Measurements from ENCODE around the gene MCTP1. TPM values are rescaled to one million over a fixed set of nuclear protein-coding genes. Genes with fewer than 3 reads are reported as not detected.

Gene MCTP1
- total RNA-seq, 1 donor from 2014 or later, result 63.1 TPM

DNA sequence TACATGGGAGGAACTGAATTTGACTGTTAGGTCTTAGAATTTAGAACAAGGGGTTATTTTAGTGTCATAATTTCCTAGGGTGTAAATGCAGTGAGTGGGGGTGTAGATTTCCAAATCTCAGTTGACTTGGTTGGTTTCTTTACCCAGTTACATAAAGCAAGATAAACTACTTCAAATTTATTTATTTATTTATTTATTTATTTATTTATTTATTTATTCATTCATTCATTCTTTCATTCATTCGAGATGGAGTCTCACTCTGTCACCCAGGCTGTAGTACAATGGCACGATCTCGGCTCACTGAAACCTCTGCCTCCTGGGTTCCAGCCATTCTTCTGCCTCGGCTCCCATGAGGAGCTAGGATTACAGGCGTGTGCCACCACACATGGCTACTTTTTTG, 466.0 kb downstream of the MCTP1 start:
- DNase-seq (ENCODE audit: low spot score) (no peak), ATAC-seq (no peak)
- intact Hi-C loops (cut with DNase I), result no loop called here

DNA sequence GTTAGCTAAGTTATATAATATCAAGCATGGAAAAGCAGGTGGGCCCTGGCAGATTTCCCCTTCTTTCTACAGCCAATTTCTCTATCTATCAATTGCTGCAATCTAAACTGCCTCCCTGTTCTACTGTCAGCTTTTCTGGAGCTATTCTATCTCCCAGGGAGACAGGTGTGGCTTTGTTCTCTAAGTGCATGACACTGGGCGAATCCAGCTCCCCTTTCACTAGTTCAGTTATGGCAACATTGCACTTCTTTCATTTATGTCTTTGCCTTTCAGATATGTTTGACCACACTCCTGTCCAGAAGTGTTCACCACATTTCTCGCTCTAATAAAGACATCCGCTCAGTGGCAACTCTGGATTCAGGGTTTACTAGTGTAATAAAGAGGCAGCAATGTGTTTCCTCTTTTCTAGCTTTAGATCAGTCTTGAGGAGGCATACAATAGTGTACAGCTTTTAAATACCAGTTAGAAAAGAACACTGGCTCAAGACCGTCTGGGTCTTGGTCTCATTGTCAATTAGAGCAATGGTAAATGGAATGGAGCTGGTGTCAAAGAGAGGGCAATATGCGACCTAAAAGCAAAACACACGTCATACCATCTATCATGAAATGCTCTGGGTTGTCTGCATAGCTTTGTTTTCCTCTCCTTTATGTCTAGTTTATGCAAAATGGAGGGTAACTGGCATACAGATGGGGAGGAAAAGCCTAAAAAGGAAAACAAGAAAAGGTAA, 469.4 kb downstream of the MCTP1 start:
- intact Hi-C loops (cut with DNase I), result no loop called here
- ATAC-seq (no peak), DNase-seq (ENCODE audit: low spot score) (no peak)

GRCh38 chr5:94812232-94812631, 472.7 kb downstream of the MCTP1 start:
- no peak for ATAC-seq
- no peak for DNase-seq (ENCODE audit: low spot score)
- intact Hi-C loops (cut with DNase I), result no loop called here

DNA sequence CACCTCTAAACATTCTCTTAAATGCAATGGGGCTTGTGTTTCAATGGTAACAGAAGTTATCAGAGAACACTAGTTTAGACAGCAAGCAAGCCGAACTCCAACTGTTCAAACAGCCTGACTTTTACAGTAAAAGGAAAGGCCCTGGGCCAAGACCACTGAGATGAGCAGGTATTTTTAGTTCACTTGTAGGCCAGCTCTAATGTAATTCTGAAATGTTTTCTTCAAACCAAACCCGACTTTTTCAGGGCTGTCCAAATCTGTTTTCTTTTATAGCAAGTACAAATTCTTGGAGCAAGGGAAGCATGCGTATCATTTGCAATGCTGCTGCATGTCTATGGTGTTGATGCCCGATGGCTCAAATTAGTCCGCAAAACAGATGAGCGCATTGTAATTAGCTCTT, 473.6 kb downstream of the MCTP1 start:
- intact Hi-C loops (cut with DNase I), result no loop called here
- DNase-seq (ENCODE audit: low spot score) (no peak), ATAC-seq (no peak)

DNA sequence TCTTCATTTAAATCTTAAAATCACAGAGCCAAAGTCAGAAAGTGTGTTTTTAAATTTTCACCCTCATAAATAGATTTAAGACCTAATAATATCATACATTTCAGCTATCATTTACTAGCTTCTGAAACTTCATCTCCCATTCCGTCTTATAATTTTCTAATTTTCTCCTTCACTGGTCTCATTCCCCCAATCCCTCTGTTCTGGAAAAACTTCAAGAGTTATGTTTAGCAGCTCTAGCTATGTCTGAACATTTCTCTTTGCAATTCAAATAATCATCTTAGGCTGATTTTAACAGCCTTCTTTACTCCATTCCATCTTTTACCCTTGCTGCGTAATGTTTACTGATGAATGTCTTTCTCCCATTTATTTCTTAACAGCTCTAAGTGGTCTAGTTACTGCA, 474.0 kb downstream of the MCTP1 start:
- ATAC-seq (no peak), DNase-seq (ENCODE audit: low spot score) (no peak)
- intact Hi-C loops (cut with DNase I), result no loop called here

DNA sequence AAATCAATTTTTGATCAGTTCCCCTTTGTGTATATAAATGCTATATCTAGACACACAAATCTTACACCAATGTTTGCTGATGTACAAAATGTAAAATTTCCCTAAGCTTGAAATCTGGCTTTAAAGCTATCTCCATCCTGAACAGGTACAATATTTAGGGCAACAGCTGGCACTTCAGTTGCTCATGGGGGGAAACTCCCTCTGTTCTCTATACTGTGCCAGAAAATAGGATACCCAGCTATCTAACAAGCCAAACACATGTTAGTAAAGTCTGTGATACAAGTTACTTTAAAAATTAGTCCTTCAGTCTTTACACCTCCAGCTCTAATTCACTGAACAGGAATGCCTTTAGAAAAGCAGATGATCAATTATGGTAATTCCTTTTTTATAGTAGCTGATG, 474.6 kb downstream of the MCTP1 start:
- DNase-seq (ENCODE audit: low spot score) (no peak), ATAC-seq (no peak)
- intact Hi-C loops (cut with DNase I), result no loop called here

DNA sequence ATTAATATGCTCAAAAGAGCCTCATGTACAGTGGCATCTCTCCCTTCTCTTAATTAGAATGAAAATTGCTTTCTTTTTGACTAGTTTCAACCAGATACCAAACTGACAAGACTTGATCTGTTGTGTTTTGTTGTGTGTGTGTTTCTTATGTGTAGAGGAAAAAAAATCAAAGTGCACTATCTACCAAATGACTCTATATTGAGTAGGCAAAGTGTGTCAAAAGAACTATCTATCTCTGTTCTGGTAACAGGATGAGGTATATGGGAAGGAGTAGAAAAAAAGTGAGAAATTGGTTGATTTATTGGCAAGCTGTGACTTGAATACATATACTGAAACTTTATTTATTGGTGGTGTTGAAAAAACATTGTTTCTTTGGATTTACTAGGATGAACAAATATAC, 476.4 kb downstream of the MCTP1 start:
- ATAC-seq (no peak), DNase-seq (ENCODE audit: low spot score) (no peak)
- intact Hi-C loops (cut with DNase I), result no loop called here

DNA sequence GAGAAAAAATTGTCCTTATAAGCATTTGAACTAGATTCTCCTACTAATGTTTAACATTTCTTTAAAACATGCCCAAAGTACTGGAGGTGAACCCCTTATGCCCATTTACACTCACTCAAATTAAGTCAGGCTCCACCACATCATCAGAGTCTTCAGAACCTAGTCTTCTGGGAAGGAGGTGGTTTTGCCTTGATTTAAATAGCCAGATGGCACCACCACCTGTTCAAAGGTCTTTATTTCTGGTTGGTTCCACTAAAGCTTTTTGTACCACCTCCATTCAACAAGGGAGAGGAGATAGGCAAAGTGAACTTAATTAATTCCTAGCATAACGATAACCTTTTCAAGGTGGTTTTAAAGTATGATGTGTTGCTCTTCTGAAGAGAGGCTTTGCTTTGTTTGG, 476.9 kb downstream of the MCTP1 start:
- ATAC-seq (no peak), DNase-seq (ENCODE audit: low spot score) (no peak)
- intact Hi-C loops (cut with DNase I), result no loop called here

DNA sequence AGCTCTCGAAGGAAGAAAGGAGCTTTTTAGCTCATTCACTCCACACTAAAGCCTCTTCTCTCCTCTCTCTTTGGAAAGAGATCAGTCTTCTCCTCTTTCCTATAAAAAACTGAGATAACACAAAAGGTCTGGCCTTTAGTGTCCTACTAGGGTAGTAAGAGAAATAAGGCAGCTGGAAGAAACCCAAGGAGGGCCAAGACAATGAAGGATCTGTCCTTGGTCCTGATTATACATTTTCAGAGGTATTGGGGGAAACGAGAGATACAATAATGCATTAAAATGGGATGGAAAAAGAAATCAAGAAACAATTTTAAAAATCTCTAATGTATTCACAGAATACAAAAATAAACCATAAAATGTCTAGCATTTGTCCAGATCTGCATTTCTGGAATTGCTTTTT, 482.4 kb downstream of the MCTP1 start:
- intact Hi-C loops (cut with DNase I), result no loop called here
- DNase-seq (ENCODE audit: low spot score), result no peak
- no peak for ATAC-seq

DNA sequence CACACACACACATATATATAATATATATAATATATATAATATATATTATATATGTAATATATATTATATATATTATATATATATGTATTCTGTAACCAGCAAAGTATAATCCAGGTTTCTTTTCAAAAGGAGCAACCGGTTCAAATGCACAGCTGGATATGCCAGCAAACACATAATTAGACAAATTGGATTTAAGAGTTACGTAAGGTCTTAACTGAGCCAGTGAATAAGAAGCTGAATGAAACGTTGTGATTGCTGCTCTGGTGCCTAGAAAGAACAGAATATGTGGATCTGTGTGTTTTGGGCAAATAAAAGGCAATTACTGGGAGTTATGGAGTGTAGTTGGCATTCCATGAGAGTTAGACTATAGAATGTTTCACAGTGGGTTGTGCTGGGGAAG, 488.3 kb downstream of the MCTP1 start:
- no peak for ATAC-seq
- intact Hi-C loops (cut with DNase I), result no loop called here

GRCh38 chr5:94793816-94794198, 491.1 kb downstream of the MCTP1 start:
- DNase-seq (ENCODE audit: low spot score), result no peak
- ATAC-seq, result no peak

More for the DNA sequence above, 488.3 kb downstream of the MCTP1 start:
- no peak for DNase-seq (ENCODE audit: low spot score)

GRCh38 chr5:94793113-94793815, 491.6 kb downstream of the MCTP1 start:
- intact Hi-C loops (cut with DNase I), result no loop called here

More at GRCh38 chr5:94793816-94794198, 491.1 kb downstream of the MCTP1 start:
- intact Hi-C loops (cut with DNase I), result no loop called here

DNA sequence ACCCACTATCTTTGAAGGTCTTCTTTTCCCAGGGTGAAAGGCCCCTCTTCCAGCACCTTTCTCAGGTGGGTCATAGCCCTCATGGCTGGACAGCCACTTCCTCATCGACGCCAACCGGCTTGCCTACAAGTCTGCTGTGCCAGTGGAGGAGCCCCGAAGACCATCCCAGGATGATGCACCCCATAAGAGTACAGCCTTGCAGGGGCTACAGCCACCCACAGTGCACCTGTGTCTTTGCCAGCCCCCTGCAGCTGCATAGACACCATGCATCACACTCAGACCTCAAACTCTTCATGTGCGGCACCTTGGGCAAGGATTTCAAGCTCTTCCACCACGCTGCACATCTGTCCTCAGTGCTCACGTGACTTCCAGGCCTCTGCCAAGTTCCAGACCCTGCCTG, 493.1 kb downstream of the MCTP1 start:
- intact Hi-C loops (cut with DNase I), result no loop called here
- no peak for DNase-seq (ENCODE audit: low spot score)
- no peak for ATAC-seq

More at GRCh38 chr5:94793113-94793815, 491.6 kb downstream of the MCTP1 start:
- no peak for DNase-seq (ENCODE audit: low spot score)
- ATAC-seq, result no peak

DNA sequence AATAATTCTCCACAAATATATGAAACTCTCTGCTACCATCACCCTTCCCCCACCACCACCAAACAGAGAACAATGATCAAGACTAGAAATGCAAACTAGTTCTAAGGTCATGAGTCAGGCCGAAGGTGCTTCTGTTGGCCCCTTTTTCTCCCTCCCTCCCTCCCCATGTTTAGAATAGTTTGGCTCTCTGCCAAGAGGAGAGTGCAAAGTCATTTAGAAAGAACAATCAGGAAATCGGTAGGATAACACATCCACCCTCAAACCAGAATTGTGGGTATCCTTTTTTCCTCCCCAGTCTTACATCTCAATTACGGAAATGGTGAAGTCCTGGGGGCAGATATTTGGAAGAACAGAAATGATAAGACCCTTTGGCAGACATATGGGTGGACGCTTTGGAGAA, 496.4 kb downstream of the MCTP1 start:
- no peak for ATAC-seq
- intact Hi-C loops (cut with DNase I), result no loop called here
- no peak for DNase-seq (ENCODE audit: low spot score)

GRCh38 chr5:94784536-94785505, 500.1 kb downstream of the MCTP1 start:
- intact Hi-C loops (cut with DNase I), result no loop called here
- ATAC-seq, result no peak
- DNase-seq (ENCODE audit: low spot score), result no peak

DNA sequence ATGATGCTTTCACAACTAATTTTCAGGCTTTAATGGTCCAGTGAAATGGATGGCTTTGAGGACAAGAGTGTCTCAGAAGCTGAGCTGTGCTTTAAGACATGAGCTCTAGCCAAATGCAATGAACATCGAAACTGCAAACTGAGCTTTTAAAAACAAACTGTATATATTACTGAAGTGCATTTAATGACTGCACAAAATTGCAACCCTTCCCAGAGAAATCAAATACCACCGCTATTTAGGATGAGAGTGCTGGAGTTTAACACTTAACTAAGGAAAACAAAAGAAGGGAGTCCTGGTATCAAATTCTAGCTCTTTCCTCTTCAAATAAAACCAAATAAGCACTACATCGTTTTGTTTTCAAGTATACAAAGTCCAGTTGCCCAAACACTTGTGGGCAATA, 502.5 kb downstream of the MCTP1 start:
- intact Hi-C loops (cut with DNase I), result no loop called here
- no peak for ATAC-seq

DNA sequence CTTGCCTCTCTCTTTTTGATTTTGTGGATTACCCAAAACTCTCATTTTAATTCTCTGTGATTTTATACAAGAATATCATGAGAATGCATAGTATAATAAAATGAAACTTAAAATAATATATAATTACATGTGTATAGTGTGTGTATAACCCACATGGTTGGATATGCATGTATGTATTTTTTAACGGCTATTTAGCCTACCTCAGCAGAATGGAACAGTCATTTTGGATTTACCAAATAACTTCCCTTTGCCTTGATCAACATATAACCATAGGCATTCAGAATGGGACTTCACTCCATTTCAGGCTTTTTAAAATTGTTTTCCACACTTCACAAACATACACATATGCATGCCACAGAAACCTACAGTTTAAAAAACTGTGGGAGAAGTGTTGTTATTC, 505.2 kb downstream of the MCTP1 start:
- ATAC-seq (no peak), DNase-seq (ENCODE audit: low spot score) (no peak)
- intact Hi-C loops (cut with DNase I), result no loop called here

More for the DNA sequence above, 502.5 kb downstream of the MCTP1 start:
- DNase-seq (ENCODE audit: low spot score), result no peak

- ATAC-seq, result no peak
- intact Hi-C loops (cut with DNase I), result no loop called here
- no peak for DNase-seq (ENCODE audit: low spot score)
Measured at GRCh38 chr5:94778732-94779131, 506.2 kb downstream of the MCTP1 start.

GRCh38 chr5:94778299-94778698, 506.6 kb downstream of the MCTP1 start:
- DNase-seq (ENCODE audit: low spot score) (no peak), ATAC-seq (no peak)
- intact Hi-C loops (cut with DNase I), result no loop called here

All from sciatic nerve (tissue), 2 donors.